GM12892 (cell line): Measurements from ENCODE around the gene FGGY.

Experiments used
- POLR2A ChIP-seq: IDR thresholded peaks from 2 replicates; pipeline ENCODE4 v1.6.1; 2011; ENCODE audit warnings: low read depth, low read length, control low read depth
- POLR2AphosphoS5 ChIP-seq: IDR thresholded peaks from 2 replicates; pipeline ENCODE4 v1.6.1; 2011; ENCODE audit warnings: low read depth, low read length, control low read depth
- TAF1 ChIP-seq: IDR thresholded peaks from 2 replicates; pipeline ENCODE4 v1.6.1; 2011; ENCODE audit warnings: low read depth, mild to moderate bottlenecking, control low read depth, low read length, borderline replicate concordance

GRCh38 chr1:59512702-59513101, 215.8 kb downstream of the FGGY start:
- TF ChIP-seq POLR2A (no peak), POLR2AphosphoS5 (no peak), TAF1 (no peak)
